ENCODE data around the gene GATA6. TPM values are rescaled to one million over a fixed set of nuclear protein-coding genes. Genes with fewer than 3 reads are reported as not detected.
A peak's percentile ranks its signal among the peaks of the same experiment; 100 is the strongest.

Gene GATA6
- total RNA-seq, 1 donor from 2014 or later = 2.5 TPM

- H3K4me3 ChIP-seq (ENCODE audit: low read depth, low read length) = no peak overlapping the region
- TF ChIP-seq CTCF (IDR thresholded peaks at IDR 0.05; ENCODE audit: insufficient read depth, low read length, poor library complexity, severe bottlenecking) = no peak
- no peaks in the 10 kb centered on the region for H3K27me3 ChIP-seq (ENCODE audit: control insufficient read depth, insufficient read depth, low read length)
- DNase-seq (ENCODE audit: low read depth) = no peak
- no peaks in the 10 kb centered on the region for H3K36me3 ChIP-seq (ENCODE audit: control insufficient read depth, insufficient read depth, low read length)
Observed at GRCh38 chr18:22132763-22133162, 36.6 kb upstream of the GATA6 start.

- no peaks in the 10 kb centered on the region for H3K27me3 ChIP-seq (ENCODE audit: control insufficient read depth, insufficient read depth, low read length)
- no peak overlapping the region for H3K4me3 ChIP-seq (ENCODE audit: low read depth, low read length)
- H3K36me3 ChIP-seq (ENCODE audit: control insufficient read depth, insufficient read depth, low read length) = no peaks in the 10 kb centered on the region
- peak; percentile 2 for DNase-seq (ENCODE audit: low read depth)
- TF ChIP-seq CTCF (IDR thresholded peaks at IDR 0.05; ENCODE audit: insufficient read depth, low read length, poor library complexity, severe bottlenecking) = no peak
Observed at GRCh38 chr18:22136395-22136794, 33.0 kb upstream of the GATA6 start.

GRCh38 chr18:22141211-22141610, 28.2 kb upstream of the GATA6 start:
- no peak for TF ChIP-seq CTCF (IDR thresholded peaks at IDR 0.05; ENCODE audit: insufficient read depth, low read length, poor library complexity, severe bottlenecking)
- DNase-seq (ENCODE audit: low read depth) = no peak
- Histone ChIP-seq H3K4me3 (ENCODE audit: low read depth, low read length) (no peak overlapping the region), H3K36me3 (ENCODE audit: control insufficient read depth, insufficient read depth, low read length) (no peaks in the 10 kb centered on the region), H3K27me3 (ENCODE audit: control insufficient read depth, insufficient read depth, low read length) (no peaks in the 10 kb centered on the region)

- Histone ChIP-seq H3K27me3 (ENCODE audit: control insufficient read depth, insufficient read depth, low read length) (peaks cover 4% of the 10 kb centered on the region), H3K4me3 (ENCODE audit: low read depth, low read length) (no peak overlapping the region), H3K36me3 (ENCODE audit: control insufficient read depth, insufficient read depth, low read length) (no peaks in the 10 kb centered on the region)
- no peak for DNase-seq (ENCODE audit: low read depth)
- TF ChIP-seq CTCF (IDR thresholded peaks at IDR 0.05; ENCODE audit: insufficient read depth, low read length, poor library complexity, severe bottlenecking) = no peak
Observed at GRCh38 chr18:22143347-22144340, 25.7 kb upstream of the GATA6 start.

GRCh38 chr18:22145160-22145559, 24.2 kb upstream of the GATA6 start:
- DNase-seq (ENCODE audit: low read depth) = no peak
- H3K4me3 ChIP-seq (ENCODE audit: low read depth, low read length) = no peak overlapping the region
- no peak for TF ChIP-seq CTCF (IDR thresholded peaks at IDR 0.05; ENCODE audit: insufficient read depth, low read length, poor library complexity, severe bottlenecking)

More at GRCh38 chr18:22145160-22145559, 24.2 kb upstream of the GATA6 start:
- Histone ChIP-seq H3K36me3 (ENCODE audit: control insufficient read depth, insufficient read depth, low read length) (no peaks in the 10 kb centered on the region), H3K27me3 (ENCODE audit: control insufficient read depth, insufficient read depth, low read length) (peaks cover 4% of the 10 kb centered on the region)

Measured in kidney epithelial cell (primary cell).